HG03103 (cell line): ENCODE measurements around the gene ARMCX1.
"Not testable (repeated sequence)": the region's sequence is repeated elsewhere in the genome, so short reads cannot be mapped to it uniquely, and the experiment has no call there.

Experiments
- ATAC-seq: cut with Tn5 transposase; IDR thresholded peaks from one replicate; pipeline ENCODE4 v1.9.1; 2021; ENCODE audit warnings: low read depth; ENCODE audit not compliant: unreplicated experiment

Gene ARMCX1

DNA sequence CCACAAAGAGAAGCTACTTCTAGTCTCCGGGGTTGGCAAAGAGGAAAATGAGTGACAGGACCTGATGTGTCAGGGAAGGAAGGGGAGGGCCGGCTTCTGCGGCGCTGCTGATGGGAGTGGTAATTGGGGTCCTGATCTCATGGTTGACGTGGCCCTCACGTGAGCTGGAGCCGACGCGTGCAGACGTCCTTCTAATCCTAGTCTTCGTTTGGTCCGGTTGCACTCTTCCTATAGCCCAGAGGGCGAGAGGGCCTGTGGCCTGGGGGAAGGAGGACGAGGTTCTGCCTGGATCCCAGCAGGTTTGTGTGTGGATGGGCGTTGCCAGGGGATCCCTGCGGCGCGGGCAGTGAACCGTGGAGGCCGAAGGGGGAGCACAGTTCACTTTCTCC lies at the start of gene ARMCX1:
TSS of gene ARMCX1 (plus strand) at position 186 of the 389 bp plus-strand sequence. CDS start 2,384 bp downstream, outside the sequence.
- no peak for ATAC-seq

DNA sequence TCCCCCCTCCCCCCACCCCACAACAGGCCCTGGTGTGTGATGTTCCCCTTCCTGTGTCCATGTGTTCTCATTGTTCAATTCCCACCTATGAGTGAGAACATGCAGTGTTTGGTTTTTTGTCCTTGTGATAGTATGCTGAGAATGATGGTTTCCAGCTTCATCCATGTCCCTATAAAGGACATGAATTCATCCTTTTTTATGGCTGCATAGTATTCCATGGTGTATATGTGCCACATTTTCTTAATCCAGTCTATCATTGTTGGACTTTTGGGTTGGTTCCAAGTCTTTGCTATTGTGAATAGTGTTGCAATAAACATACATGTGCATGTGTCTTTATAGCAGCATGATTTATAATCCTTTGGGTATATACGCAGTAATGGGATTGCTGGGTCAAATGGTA lies 47.4 kb upstream of the ARMCX1 start:
- not testable (repeated sequence) for ATAC-seq

DNA sequence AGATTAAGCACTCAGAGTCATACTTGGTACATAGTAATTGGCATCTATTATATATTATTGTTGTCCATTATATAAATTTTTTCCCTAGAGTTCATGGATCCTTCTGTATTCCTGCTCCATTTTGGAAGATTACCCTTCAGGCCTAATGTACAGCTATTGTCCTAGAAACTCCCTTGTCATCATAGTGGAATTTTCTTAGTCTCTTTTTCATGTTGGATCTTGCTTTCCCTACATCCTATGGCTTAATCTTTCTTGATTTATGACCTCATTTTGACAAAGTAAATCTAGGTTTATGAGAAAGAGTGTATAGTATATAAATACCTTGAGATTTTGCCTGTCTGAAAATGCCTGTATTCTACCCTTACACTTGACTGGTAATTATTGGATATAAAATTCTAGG lies 43.0 kb upstream of the ARMCX1 start:
- no peak for ATAC-seq

DNA sequence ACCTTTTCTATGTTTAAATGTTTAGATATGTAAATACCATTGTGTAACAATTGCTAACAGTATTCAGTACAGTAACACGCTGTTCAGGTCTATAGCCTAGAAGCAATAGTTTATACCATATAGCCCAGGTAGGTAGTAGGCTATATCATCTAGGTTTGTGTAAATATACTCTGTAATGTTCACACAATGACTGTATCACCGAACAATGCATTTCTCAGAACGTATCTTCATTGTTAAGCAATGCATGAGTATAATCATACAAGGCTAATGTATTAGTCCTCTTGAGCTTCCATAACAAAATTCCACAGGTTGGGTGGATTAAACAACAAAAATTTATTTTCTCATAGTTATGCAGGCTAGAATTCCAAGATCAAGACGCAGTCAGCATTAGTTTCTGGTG lies 42.4 kb upstream of the ARMCX1 start:
- no peak for ATAC-seq

DNA sequence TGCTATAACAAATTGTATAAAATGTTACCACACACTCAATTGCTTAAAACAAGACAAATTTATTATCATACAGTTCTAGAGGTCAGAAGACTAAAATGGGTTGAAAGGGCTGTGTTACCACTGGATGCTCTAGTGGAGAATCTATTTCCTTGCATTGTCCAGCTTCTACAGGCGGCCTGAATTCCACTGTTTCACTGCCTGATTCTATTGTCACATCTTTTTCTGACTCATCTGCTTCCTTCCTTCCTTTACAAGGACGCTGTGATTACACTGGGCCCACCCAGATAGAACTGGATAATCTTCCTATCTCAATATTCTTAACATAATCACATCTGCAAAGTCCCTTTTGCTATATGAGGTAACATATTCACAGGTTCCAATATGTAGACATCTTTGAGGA lies 19.4 kb upstream of the ARMCX1 start:
- ATAC-seq, result no peak

DNA sequence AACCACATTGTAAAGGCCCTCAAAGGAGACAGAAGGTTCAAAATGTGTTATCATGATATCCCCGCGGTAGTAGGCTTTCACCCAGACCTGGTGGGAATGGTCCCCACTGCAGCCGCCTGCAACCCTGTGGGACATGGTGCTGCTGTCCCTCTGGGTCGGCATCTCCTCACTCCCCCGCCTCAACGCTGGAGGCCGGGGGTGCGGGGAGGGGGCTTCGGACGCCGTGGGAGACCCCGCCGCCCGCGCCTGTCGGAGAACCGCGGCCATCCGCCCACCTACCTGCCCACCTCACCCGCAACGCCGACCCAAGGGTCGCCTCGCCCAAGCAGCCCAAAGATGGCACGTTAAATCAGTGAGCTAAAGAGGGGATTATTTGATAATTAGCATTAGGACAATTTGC lies 11.2 kb upstream of the ARMCX1 start:
- no peak for ATAC-seq

DNA sequence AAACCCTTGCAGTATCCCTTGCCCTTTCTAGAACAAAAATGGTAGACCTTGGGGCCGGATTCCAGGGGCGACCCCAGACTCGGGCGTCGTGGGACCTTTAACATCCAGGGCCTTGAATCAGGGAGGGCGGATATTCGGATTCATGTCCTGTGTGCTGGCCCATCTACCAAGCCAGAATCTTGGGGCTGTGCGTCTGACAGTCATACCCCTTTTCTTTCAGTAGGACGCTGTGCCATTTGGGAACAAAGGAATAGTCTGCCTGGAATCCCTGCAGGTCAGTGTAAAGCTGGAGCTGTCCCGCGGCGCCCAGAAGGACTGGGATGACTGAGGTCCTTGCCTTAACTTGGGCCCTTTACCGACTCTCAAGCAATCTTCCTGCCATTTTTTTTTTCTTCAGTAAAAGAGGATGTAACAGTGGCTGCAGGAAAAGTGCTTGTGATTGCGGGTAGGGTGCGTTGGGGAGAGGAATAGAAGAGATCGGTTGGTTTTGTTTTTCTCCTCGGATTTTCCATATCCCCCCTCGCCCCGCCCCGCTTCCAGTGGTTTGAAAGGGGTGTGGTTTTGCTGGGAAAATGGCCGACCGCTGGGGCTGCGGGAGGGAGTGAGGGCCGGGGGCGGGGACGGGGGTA lies 518 bp downstream of the ARMCX1 start:
- ATAC-seq, result no peak

DNA sequence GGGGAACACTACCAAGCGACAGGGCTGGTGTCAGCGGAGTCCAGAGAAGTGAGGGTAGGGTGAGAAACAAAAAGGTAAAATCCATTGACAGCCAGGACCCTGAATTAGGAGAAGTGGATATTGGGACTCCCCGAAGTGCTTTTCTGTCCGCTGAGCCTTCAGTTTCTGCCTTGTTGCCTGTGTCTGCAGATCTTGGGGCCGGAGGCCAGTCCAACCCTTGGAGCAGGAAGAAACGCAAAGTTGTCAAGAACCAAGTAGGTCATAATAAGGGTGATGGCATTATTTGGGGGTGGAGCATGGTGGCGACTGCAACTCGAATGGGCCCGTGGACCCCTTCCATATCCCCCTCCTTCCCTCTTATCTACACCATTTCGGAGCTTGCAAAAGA lies 1.0 kb downstream of the ARMCX1 start:
- no peak for ATAC-seq

DNA sequence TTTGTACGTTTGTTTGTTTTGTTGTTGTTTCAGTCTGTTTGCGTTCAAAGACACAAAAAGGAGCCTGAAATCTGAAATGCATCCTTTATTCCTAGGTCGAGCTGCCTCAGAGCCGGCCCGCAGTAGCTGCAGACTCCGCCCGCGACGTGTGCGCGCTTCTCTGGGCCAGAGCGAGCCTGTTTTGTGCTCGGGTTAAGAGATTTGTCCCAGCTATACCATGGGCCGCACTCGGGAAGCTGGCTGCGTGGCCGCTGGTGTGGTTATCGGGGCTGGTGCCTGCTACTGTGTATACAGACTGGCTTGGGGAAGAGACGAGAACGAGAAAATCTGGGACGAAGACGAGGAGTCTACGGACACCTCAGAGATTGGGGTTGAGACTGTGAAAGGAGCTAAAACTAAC lies 2.4 kb downstream of the ARMCX1 start:
- no peak for ATAC-seq

DNA sequence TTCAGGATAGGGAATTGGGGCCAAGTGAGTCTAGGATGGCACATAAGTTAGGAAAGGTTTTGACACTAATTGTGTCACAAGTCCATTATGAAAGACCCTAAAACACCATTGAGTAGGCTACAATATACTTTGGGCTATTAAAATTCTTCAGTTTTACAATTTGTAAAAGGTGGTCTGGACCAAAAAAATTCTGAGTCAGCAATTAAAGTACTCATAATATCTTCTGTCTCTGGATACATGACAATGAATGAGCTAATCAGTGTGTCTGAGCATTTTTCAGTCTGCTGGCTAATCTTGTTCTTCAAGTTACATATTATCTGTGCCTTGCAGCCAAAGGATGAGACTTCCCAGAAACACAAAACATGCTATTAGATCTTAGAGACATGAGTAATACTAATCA lies 14.3 kb downstream of the ARMCX1 start:
- ATAC-seq, result no peak

DNA sequence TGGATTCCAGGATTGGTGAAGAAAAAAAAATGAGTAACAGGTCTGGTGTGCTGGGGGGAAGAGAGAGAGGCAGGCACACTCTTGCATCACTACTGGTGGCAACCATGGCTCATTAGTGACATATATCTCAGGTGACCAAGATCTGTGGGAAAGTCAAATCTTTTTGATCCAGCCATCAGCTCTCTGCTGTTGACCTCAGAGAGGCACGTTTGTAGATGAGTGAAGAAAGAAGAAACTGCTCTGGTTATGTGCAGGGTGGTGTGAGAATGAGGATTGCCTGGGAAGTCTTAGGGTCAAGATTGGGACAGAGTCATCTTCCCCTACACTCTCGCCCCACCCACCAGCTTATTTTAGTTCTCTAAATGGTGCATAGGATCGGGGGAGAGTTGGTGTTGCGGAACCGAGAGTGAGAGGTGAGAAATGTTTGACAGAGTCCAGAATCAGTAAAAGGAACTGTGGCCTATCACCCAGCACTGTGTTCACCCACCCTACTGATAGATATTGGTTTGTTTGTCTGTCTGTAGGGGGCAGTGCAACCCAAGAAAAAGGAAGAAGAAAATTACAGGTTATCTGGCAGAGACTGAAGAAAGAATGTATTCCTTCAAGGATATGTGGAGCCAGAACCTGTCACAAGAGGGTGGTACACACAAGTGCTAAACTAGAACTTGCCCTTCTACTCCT lies 45.5 kb downstream of the ARMCX1 start:
- ATAC-seq, result peak; percentile 95

DNA sequence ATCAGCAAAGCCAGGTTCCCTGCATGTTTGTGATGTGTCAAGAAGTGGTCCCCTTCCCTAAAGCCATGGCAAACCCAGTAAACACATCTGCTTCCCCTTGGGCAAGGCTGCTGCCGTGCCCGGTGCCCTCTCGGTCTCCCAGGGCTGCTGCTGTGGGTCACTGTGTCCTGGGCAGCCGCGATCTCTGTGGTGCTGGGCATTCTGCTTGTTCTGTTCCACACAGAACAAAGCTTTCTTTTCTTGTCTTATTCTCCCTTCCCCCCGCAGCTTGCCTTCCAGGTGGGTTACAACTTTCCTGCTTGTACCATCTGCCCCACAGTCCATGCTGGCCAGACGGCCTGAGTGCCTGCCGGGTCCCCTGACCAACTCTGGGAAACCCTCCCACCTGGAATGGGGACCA lies 49.2 kb downstream of the ARMCX1 start:
- not testable (repeated sequence) for ATAC-seq

DNA sequence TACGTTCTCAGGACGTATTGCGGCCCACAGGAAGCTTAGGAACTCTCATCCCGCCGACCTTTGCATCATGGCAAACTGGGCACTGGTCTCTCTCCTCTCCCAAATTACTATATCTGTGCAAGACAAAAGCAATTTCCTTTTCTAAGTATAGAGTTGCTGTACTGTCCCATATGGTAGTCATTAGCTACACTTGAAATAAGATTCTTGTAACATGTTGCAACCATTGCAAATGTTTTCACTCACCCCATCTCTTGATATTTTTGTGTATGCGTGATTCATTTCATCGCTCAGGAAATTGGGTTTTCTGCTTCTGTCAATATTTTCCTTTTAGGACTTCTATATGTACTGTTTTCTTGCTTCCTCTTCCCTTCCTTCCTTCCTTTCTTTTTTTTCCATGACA lies 51.7 kb downstream of the ARMCX1 start:
- ATAC-seq, result no peak
